ENCODE results near the gene TNS4. TPM values are rescaled to one million over a fixed set of nuclear protein-coding genes. Genes with fewer than 3 reads are reported as not detected.

Gene TNS4
- total and polyA plus RNA-seq, 9 of the 15 experiments (the other 6 are each of a cell fraction or from before 2014, with no cell fraction given), result 0.04 to 0.73 (median 0.24) TPM; not detected in 1

DNA sequence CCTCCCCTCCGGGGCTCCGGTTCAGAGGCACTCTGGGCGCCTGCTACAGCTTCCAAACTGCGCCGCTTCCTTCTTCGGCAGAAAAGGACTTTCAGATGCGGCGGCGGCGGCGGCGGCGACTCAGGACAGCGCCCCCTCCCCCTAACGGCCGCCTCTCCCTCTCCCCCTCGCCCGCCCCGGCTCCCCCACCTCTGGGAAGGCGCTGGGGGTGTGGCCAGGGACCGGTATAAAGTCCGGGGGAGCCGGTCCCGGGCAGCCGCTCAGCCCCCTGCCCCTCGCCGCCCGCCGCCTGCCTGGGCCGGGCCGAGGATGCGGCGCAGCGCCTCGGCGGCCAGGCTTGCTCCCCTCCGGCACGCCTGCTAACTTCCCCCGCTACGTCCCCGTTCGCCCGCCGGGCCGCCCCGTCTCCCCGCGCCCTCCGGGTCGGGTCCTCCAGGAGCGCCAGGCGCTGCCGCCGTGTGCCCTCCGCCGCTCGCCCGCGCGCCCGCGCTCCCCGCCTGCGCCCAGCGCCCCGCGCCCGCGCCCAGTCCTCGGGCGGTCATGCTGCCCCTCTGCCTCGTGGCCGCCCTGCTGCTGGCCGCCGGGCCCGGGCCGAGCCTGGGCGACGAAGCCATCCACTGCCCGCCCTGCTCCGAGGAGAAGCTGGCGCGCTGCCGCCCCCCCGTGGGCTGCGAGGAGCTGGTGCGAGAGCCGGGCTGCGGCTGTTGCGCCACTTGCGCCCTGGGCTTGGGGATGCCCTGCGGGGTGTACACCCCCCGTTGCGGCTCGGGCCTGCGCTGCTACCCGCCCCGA is 58.0 kb downstream of the TNS4 start, which contains the start of gene IGFBP4 (continued):
- TF ChIP-seq PTTG1 (tag; IDR thresholded peaks at IDR 0.05; ENCODE audit: low read depth), result no peak
- TF ChIP-seq, protein P1, sequence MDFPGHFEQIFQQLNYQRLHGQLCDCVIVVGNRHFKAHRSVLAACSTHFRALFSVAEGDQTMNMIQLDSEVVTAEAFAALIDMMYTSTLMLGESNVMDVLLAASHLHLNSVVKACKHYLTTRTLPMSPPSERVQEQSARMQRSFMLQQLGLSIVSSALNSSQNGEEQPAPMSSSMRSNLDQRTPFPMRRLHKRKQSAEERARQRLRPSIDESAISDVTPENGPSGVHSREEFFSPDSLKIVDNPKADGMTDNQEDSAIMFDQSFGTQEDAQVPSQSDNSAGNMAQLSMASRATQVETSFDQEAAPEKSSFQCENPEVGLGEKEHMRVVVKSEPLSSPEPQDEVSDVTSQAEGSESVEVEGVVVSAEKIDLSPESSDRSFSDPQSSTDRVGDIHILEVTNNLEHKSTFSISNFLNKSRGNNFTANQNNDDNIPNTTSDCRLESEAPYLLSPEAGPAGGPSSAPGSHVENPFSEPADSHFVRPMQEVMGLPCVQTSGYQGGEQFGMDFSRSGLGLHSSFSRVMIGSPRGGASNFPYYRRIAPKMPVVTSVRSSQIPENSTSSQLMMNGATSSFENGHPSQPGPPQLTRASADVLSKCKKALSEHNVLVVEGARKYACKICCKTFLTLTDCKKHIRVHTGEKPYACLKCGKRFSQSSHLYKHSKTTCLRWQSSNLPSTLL (IDR thresholded peaks at IDR 0.05), result no peak
- no peak for TF ChIP-seq MIER1 (IDR thresholded peaks at IDR 0.05; ENCODE audit: low read depth)
- TF ChIP-seq NCOA1 (IDR thresholded peaks at IDR 0.05; ENCODE audit: low read depth), result no peak
- peak; percentile 55 for TF ChIP-seq FIP1L1 (IDR thresholded peaks at IDR 0.05; ENCODE audit: low read depth, low read length, poor library complexity, severe bottlenecking)
- no peak for TF ChIP-seq ZSCAN29 (IDR thresholded peaks at IDR 0.05)
- TF ChIP-seq, protein P2, sequence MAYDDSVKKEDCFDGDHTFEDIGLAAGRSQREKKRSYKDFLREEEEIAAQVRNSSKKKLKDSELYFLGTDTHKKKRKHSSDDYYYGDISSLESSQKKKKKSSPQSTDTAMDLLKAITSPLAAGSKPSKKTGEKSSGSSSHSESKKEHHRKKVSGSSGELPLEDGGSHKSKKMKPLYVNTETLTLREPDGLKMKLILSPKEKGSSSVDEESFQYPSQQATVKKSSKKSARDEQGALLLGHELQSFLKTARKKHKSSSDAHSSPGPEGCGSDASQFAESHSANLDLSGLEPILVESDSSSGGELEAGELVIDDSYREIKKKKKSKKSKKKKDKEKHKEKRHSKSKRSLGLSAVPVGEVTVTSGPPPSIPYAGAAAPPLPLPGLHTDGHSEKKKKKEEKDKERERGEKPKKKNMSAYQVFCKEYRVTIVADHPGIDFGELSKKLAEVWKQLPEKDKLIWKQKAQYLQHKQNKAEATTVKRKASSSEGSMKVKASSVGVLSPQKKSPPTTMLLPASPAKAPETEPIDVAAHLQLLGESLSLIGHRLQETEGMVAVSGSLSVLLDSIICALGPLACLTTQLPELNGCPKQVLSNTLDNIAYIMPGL (CRISPR knock-in tag; IDR thresholded peaks at IDR 0.05), result no peak
- TF ChIP-seq NR4A1 (CRISPR knock-in tag; IDR thresholded peaks at IDR 0.05), result no peak
- peak; percentile 68; the same call in 1 of the 2 replicates for TF ChIP-seq NR4A1 (tag; IDR thresholded peaks at IDR 0.05)
- TF ChIP-seq PRDM10 (IDR thresholded peaks at IDR 0.05; ENCODE audit: partially characterized antibody), result no peak
- TF ChIP-seq MXI1 (IDR thresholded peaks at IDR 0.05; ENCODE audit: low read depth, low read length), result no peak
- no peak for TF ChIP-seq ZNF3 (CRISPR knock-in tag; IDR thresholded peaks at IDR 0.05)
- TF ChIP-seq ZKSCAN1 (IDR thresholded peaks at IDR 0.05; ENCODE audit: low read depth, low read length), result no peak
- 0 out of 2 replicates have a peak, but pooled peaks have one; percentile 9 for TF ChIP-seq TCF7 (IDR thresholded peaks at IDR 0.05; ENCODE audit: borderline replicate concordance)
- no peak for TF ChIP-seq SNRNP70 (optimal IDR thresholded peaks at IDR 0.05; ENCODE audit: low read depth, low read length)
- TF ChIP-seq ZNF695 (CRISPR knock-in tag; IDR thresholded peaks at IDR 0.05), result no peak
- no peak for TF ChIP-seq NFE2 (IDR thresholded peaks at IDR 0.05; ENCODE audit: low read depth)
- no peak for TF ChIP-seq NFATC3 (IDR thresholded peaks at IDR 0.05)
- TF ChIP-seq ZNF586 (CRISPR knock-in tag; conservative IDR thresholded peaks at IDR 0.05), result no peak

Data from K562 (cell line).